ENCODE results near the gene PPP1R1C. TPM values are rescaled to one million over a fixed set of nuclear protein-coding genes. Genes with fewer than 3 reads are reported as not detected.

PPP1R1C gene
- total and polyA plus RNA-seq, 7 donors: 0.18 to 1.1 (median 0.31) TPM; not detected in 1

GRCh38 chr2:182142062-182142461, 156.4 kb downstream of the PPP1R1C start:
- H3K36me3 ChIP-seq (ENCODE audit: insufficient read depth in 1 of 2, low read depth in 1 of 2): peaks cover 0 to 3% of the 10 kb centered on the region in 2 donors
- no peak for DNase-seq
- no peaks in the 10 kb centered on the region for H3K27me3 ChIP-seq (ENCODE audit: insufficient read depth in 3 of 3, low read length in 2 of 3)
- TF ChIP-seq CTCF (IDR thresholded peaks at IDR 0.05): no peak
- no peak overlapping the region for H3K27ac ChIP-seq
- H3K4me3 ChIP-seq: no peak overlapping the region
- H3K4me1 ChIP-seq: no peaks in the 10 kb centered on the region
- no peak for ATAC-seq
- H3K9me3 ChIP-seq: no peaks in the 10 kb centered on the region
- 82 to 87% (median 83%) methylated on average over 6 of the region's 6 CpGs for WGBS, 3 donors
- intact Hi-C loops (cut with DNase I): no loop called here

- no peaks in the 10 kb centered on the region for H3K4me1 ChIP-seq
- H3K27me3 ChIP-seq (ENCODE audit: insufficient read depth in 3 of 3, low read length in 2 of 3): no peaks in the 10 kb centered on the region
- no peak for TF ChIP-seq CTCF (IDR thresholded peaks at IDR 0.05)
- WGBS, 3 donors: 60 to 65% (median 63%) methylated on average over 7 of the region's 7 CpGs
- H3K4me3 ChIP-seq: no peak overlapping the region
- DNase-seq (no peak), ATAC-seq (no peak)
- peaks cover 0 to 3% of the 10 kb centered on the region in 2 donors for H3K36me3 ChIP-seq (ENCODE audit: insufficient read depth in 1 of 2, low read depth in 1 of 2)
- H3K9me3 ChIP-seq: no peaks in the 10 kb centered on the region
- H3K27ac ChIP-seq: no peak overlapping the region
- intact Hi-C loops (cut with DNase I): no loop called here
Measured at GRCh38 chr2:182144041-182144775, 158.6 kb downstream of the PPP1R1C start.

- Histone ChIP-seq H3K9me3 (no peaks in the 10 kb centered on the region), H3K27me3 (ENCODE audit: insufficient read depth in 3 of 3, low read length in 2 of 3) (no peaks in the 10 kb centered on the region), H3K4me3 (no peak overlapping the region), H3K27ac (no peak overlapping the region), H3K36me3 (ENCODE audit: insufficient read depth in 1 of 2, low read depth in 1 of 2) (peaks cover 0 to 3% of the 10 kb centered on the region in 2 donors), H3K4me1 (no peaks in the 10 kb centered on the region)
- WGBS, 3 donors: 9 to 28% (median 22%) methylated on average over 1 of the region's 1 CpG
- DNase-seq (no peak), ATAC-seq (peak in 3 of 4 donors; percentile 67 to 79 (median 73))
- TF ChIP-seq CTCF (IDR thresholded peaks at IDR 0.05): no peak
- intact Hi-C loops (cut with DNase I): no loop called here
Measured at GRCh38 chr2:182144776-182145165, 159.1 kb downstream of the PPP1R1C start.

GRCh38 chr2:182148344-182148743, 162.7 kb downstream of the PPP1R1C start:
- DNase-seq (no peak), ATAC-seq (no peak)
- H3K4me3 ChIP-seq: no peak overlapping the region
- no peak overlapping the region for H3K27ac ChIP-seq
- no peak for TF ChIP-seq CTCF (IDR thresholded peaks at IDR 0.05)
- H3K9me3 ChIP-seq: no peaks in the 10 kb centered on the region
- H3K4me1 ChIP-seq: no peaks in the 10 kb centered on the region
- WGBS, 3 donors: 24 to 33% (median 26%) methylated on average over 2 of the region's 2 CpGs
- intact Hi-C loops (cut with DNase I): no loop called here
- peaks cover 0 to 3% of the 10 kb centered on the region in 2 donors for H3K36me3 ChIP-seq (ENCODE audit: insufficient read depth in 1 of 2, low read depth in 1 of 2)
- H3K27me3 ChIP-seq (ENCODE audit: insufficient read depth in 3 of 3, low read length in 2 of 3): no peaks in the 10 kb centered on the region

GRCh38 chr2:182163878-182164277, 178.2 kb downstream of the PPP1R1C start:
- WGBS, 3 donors: 69 to 88% (median 72%) methylated on average over 3 of the region's 3 CpGs
- ATAC-seq (no peak), DNase-seq (no peak)
- Histone ChIP-seq H3K27me3 (ENCODE audit: insufficient read depth in 3 of 3, low read length in 2 of 3) (no peaks in the 10 kb centered on the region), H3K9me3 (no peaks in the 10 kb centered on the region), H3K4me3 (no peak overlapping the region), H3K27ac (no peak overlapping the region), H3K36me3 (ENCODE audit: insufficient read depth in 1 of 2, low read depth in 1 of 2) (no peaks in the 10 kb centered on the region), H3K4me1 (no peaks in the 10 kb centered on the region)
- intact Hi-C loops (cut with DNase I): no loop called here
- no peak for TF ChIP-seq CTCF (IDR thresholded peaks at IDR 0.05)
